ENCODE measurements around the gene FKBP7.

FKBP7 gene

GRCh38 chr2:178422097-178422496, 56.3 kb downstream of the FKBP7 start:
- no peak overlapping the region for H3K4me3 ChIP-seq (ENCODE audit: low read depth, low read length)
- in situ Hi-C loops (cut with HindIII; ENCODE audit: low sequenced_read_pairs), result no loop called here
- no peak for DNase-seq (ENCODE audit: low read depth, low spot score)
- no peak for TF ChIP-seq CTCF (IDR thresholded peaks at IDR 0.05; ENCODE audit: low read depth, low read length)

- in situ Hi-C loops (cut with HindIII; ENCODE audit: low sequenced_read_pairs), result no loop called here
- H3K4me3 ChIP-seq (ENCODE audit: low read depth, low read length), result no peak overlapping the region
- TF ChIP-seq CTCF (IDR thresholded peaks at IDR 0.05; ENCODE audit: low read depth, low read length), result no peak
- DNase-seq (ENCODE audit: low read depth, low spot score), result no peak
Observed at GRCh38 chr2:178420463-178420999, 57.9 kb downstream of the FKBP7 start.

GRCh38 chr2:178419123-178419522, 59.3 kb downstream of the FKBP7 start:
- in situ Hi-C loops (cut with HindIII; ENCODE audit: low sequenced_read_pairs), result no loop called here
- TF ChIP-seq CTCF (IDR thresholded peaks at IDR 0.05; ENCODE audit: low read depth, low read length), result peak; percentile 43
- no peak overlapping the region for H3K4me3 ChIP-seq (ENCODE audit: low read depth, low read length)
- DNase-seq (ENCODE audit: low read depth, low spot score), result peak; percentile 29

GRCh38 chr2:178418426-178418825, 60.0 kb downstream of the FKBP7 start:
- no peak overlapping the region for H3K4me3 ChIP-seq (ENCODE audit: low read depth, low read length)
- in situ Hi-C loops (cut with HindIII; ENCODE audit: low sequenced_read_pairs), result no loop called here
- DNase-seq (ENCODE audit: low read depth, low spot score), result no peak
- no peak for TF ChIP-seq CTCF (IDR thresholded peaks at IDR 0.05; ENCODE audit: low read depth, low read length)

GRCh38 chr2:178417916-178418315, 60.5 kb downstream of the FKBP7 start:
- TF ChIP-seq CTCF (IDR thresholded peaks at IDR 0.05; ENCODE audit: low read depth, low read length), result no peak
- DNase-seq (ENCODE audit: low read depth, low spot score), result no peak
- in situ Hi-C loops (cut with HindIII; ENCODE audit: low sequenced_read_pairs), result no loop called here
- no peak overlapping the region for H3K4me3 ChIP-seq (ENCODE audit: low read depth, low read length)

- H3K4me3 ChIP-seq (ENCODE audit: low read depth, low read length), result no peak overlapping the region
- TF ChIP-seq CTCF (IDR thresholded peaks at IDR 0.05; ENCODE audit: low read depth, low read length), result no peak
- DNase-seq (ENCODE audit: low read depth, low spot score), result no peak
- in situ Hi-C loops (cut with HindIII; ENCODE audit: low sequenced_read_pairs), result no loop called here
Observed at GRCh38 chr2:178415979-178416378, 62.4 kb downstream of the FKBP7 start.

All from astrocyte of the spinal cord (primary cell).